HG03460 (cell line): ENCODE data around the gene C16orf95.
"Not testable (repeated sequence)": the region's sequence is repeated elsewhere in the genome, so short reads cannot be mapped to it uniquely, and the experiment has no call there.

ENCODE experiments used
- ATAC-seq: cut with Tn5 transposase; IDR thresholded peaks from one replicate; pipeline ENCODE4 v1.9.1; 2021; ENCODE audit not compliant: unreplicated experiment

Gene C16orf95

GRCh38 chr16:87259431-87259830, 57.8 kb downstream of the C16orf95 start:
- no peak for ATAC-seq

- not testable (repeated sequence) for ATAC-seq
Observed at GRCh38 chr16:87258653-87259052, 58.5 kb downstream of the C16orf95 start.

- no peak for ATAC-seq
Observed at GRCh38 chr16:87255866-87256265, 61.3 kb downstream of the C16orf95 start.

DNA sequence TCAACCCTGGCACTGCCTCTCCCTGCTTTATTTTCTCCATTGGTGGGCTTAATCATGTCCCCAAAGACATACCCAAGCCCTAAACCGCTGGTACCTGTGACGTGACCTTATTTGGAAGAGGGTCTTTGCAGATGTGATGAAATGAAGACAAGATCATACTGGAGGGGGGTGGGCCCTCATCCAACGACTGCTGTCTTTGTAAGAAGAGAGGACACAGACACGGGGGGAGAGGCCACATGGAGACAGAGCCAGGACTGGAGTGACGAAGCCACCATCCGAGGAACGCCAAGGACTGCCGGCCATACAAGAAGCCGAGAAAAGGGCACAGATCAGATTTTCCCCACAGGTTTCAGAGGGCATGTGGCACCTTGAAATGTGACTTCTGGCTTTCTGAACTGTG, 62.5 kb downstream of the C16orf95 start:
- ATAC-seq: no peak

DNA sequence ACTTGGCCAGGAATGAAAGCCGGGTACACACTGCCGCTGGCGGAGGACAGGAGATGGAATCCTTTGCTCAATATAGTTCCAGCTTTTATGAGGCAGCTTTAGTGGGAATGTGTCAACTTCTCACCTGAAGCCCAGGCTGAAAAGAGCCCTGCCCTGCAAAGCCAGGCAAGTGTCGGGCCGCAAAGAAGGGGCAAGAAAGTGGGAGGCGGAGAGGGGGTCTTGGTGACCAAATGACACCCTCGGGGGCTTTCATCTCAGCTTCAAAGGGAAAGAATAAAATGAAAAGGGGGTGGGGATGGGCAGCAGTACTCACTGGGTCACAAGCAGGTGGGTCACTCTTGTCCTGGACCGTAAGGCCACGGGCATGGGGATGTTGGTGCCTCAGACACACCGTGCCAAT, 62.9 kb downstream of the C16orf95 start:
- ATAC-seq: no peak

DNA sequence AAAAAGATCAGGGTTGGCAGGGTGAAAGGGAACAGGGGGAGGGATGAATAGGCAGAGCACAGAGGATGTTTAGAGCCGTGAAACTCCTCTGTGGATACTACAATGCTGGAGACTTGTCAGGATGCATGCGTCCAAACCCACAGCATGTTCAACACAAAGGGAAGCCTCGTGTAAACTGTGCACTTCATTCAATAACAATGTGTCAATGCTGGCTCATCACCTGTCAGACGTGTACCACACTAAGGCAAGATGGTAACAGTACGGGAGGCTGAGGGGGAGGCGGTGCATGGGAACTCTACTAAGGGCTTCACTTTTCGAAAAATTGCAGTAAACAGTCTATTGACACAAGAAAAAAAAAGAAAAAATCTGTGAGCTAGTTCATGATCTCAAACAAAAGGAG, 63.7 kb downstream of the C16orf95 start:
- ATAC-seq: no peak
